HG03342 (cell line): Measurements from ENCODE around the gene GUK1.
"Not testable (repeated sequence)": the region's sequence is repeated elsewhere in the genome, so short reads cannot be mapped to it uniquely, and the experiment has no call there.

Experiments
- ATAC-seq: cut with Tn5 transposase; IDR thresholded peaks from one replicate; pipeline ENCODE4 v1.9.1; 2021; ENCODE audit warnings: mild to moderate bottlenecking, moderate library complexity; ENCODE audit not compliant: unreplicated experiment

Gene GUK1

DNA sequence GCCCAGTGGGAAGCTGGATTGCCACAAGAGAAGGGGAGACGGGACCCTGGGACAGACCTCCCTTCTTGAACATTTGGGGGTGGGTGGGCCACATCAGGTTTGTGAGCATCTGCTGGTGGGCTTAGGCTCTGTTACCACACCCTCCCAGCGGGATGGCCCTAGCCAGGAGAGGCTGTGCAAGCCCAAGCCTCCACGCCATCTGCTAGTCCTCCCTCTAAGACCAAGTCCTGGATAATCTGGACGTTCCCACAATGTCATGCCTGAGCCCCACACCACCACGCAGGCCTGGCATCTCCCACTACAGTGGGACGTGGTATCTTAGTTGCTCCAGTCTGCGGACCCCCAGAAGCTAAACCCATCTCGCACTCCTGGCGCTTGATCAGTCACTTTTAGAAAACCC, 21.8 kb downstream of the GUK1 start:
- ATAC-seq = no peak

DNA sequence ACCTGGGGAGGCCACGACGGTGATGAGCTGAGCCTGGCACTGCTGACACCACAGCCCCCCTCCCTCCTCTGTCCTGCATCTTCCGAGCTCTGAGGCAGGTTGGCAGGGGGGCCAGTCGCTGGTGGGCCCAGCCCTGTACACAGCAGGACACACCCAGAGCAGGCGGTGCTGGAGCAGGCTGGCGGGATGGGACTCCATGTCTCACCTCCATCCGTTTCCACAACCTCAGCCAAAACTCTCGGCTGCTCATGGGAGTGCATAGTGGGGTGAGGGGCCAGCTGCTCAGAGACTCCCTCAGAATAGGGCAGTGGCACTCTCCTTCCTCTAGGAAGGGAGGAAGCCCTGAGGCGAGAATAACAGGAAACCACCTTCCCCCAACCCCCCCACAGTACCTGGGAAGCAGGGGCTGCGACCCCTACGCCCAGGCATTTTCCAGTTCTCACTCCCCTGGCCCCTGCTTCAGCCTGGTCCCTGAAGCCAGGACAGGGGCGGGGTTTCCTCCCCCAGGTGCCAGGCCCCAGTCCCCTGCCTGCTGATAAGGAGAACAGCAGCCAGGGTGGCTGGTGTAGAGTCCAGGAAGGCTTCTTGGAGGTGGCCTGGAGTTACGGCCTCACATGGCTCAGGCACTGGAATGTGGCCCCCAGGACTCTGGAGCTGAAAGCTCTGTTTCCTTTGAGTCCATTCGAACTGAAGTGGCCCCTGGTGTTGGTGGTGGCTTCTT, 22.4 kb downstream of the GUK1 start:
- no peak for ATAC-seq

DNA sequence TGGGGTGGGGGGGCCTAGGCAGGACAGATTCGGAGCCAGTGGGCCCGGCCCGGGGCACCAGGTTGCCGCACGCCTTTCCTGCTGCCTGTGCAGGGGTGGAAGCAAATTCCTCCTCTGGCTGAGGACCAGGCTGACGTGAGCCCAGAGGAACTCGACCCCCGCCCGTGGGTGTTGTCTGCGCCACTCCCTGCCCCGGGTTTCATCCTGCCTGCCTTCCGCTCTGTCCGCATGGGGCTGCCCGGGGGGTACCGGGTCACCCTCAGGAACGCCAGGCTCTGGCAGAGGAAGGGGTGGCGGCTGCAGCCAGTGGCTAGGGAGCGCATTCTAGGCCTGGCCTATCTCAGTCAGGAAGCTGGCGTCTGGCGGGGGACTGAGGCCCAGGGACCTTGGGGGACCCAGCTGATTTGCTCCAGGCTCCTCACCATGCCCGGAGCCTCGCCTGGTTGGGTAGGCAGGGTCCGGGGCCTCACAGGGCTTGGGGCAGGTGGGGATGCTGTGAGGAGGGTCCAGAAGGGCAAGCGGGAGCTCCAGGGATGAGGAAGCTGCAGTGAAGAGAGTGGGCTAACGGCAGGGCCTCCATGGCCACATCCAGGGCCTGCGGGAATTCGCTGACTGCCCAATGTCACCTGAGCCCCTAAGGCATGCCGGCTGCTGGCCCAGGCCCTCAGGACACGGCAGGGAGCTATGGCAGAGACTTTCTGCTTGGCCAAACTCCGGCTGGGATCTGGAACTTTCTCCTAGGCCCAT, 23.1 kb downstream of the GUK1 start:
- ATAC-seq = no peak

DNA sequence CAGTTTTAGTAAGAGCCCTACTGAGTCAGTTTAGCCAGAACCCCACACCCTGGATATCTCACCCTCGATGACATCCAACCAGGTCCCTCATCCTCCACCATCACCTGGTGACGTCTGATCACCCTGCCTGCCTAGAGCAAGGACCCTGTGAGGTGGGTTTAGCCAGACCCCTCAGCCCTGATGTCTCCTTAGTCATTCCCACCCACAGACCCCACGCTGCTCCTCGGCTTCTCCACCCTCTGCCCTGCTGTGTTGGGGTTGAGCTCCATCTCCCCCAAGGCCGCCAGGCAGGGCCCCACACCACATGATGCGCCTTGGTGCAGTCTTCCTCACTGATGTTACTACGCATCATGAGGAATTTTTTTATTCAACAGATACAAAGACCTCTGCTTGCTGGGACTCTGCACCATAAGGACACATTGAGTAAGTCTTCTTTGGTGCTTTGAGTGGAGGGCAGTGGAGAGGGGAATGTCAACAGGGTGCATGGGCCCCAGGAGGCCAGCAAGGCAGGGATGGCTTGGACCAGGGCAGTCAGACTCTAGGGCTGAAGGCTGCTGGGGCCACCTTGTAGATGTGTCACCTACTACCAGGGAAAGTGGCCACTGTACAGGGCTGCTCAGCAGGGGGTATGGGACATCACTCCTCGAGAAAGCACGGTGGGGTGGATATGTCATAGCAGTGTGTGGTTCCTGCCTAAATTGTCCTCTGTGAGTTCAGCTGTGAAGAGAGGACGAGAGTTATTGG, 23.9 kb downstream of the GUK1 start:
- ATAC-seq = no peak

DNA sequence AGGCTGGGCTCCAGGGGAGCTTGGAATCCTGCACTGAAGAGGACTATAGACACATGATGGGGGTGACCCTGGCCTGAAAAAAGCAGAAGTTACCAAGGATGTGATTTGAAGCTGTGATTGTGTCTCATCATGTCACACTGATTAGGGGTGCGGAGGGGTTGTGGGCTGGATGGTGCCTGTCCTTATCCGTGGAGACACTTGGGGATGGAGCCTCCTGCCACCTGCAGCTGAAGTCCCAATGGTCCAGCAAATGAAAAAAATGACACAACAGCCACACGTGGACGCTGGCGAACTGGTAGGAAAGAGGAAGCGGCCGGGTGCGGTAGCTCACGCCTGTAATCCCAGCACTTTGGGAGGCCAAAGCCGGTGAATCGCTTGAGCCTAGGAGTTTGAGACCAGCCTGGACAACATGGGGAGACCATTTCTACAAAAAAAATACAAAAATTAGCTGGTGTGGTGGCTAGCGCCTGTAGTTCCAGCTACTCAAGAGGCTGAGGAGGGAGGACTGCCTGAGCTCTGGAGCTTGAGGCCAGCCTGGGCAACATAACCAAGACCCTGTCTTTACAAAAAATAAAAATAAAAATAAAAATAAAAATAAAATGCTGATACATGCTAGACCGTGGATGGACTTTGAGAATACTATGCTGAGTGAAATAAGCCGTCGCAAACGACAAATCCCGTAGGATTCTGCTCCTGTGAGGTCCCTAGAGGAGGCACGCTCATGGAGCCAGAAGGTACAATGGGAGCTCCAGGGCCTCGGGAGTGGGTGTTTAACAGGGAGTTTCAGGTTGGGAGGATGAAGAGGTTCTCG, 24.7 kb downstream of the GUK1 start:
- ATAC-seq = peak; percentile 0

DNA sequence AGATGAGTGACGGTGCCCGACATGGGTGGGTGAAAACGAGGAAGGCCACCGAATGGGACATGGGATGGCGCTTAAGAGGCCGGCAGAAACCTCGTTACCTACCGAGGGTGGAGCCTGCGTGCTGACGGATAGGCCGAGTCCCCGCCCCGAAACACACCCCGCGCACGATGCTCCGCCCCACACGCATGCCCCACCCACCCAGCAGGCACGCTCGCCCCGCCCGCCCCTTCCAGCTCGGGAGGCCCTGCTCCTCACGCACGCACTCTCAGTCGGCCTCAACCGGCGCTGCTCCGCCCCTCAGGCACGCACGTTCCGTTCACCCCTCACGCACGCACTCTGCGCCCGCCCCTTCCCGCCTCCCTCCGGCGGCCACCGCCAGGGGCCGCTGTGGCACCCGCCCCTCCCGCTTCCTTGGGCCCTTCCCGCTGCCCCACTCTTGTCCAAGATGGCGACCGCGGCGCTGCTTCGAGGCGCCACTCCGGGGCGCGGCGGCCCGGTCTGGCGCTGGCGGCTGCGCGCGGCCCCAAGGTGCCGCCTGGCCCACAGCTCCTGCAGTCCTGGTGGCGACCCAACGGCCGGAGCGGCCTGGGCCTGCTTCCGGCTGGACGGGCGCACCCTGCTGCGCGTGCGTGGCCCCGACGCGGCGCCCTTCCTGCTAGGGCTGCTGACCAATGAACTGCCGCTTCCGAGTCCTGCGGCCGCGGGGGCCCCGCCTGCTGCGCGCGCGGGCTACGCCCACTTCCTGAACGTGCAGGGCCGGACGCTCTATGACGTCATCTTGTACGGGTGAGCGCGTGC, 25.5 kb downstream of the GUK1 start, which contains the start of gene IBA57:
Gene IBA57 (plus strand): TSS at position 433 of the 798 bp plus-strand sequence. CDS start 13 bp downstream, at position 446.
- ATAC-seq = peak; percentile 77

DNA sequence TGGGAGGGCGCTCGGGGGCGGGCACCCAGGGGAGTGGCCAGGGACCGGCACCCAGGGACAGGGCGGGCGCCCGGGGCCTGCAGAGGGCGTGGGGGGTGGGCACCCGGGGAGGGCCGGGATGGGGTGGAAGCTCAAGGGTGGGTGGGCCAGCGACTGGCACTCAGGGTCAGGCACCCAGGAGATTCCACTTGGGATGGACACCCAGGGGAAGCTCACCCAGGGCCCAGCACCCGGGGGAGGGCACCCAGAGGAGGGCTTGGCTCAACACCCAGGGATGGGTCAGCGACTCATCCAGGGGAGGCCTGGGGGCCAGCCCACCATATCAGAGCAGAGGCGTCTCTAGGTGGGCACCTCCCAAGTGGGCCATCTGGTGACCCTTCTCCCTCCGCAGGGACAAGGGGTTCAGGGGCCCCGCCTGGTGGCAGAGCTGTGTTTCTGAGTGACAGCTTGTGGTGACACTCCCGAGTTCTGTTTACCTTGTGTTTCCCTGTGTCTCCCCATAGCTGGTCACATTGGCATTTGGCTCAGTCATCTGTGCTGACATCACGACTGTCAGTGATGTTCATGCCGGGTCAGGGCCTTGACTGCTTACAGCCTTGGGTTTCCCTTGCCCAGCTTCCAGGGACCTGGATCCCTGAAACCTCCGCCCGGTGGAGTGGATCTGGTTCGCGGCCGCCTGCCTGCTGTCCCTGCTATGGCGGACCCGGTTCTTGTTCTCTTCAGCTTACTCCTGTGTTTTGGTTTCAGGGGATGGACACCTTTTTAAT, 26.3 kb downstream of the GUK1 start:
- ATAC-seq = peak; percentile 22

DNA sequence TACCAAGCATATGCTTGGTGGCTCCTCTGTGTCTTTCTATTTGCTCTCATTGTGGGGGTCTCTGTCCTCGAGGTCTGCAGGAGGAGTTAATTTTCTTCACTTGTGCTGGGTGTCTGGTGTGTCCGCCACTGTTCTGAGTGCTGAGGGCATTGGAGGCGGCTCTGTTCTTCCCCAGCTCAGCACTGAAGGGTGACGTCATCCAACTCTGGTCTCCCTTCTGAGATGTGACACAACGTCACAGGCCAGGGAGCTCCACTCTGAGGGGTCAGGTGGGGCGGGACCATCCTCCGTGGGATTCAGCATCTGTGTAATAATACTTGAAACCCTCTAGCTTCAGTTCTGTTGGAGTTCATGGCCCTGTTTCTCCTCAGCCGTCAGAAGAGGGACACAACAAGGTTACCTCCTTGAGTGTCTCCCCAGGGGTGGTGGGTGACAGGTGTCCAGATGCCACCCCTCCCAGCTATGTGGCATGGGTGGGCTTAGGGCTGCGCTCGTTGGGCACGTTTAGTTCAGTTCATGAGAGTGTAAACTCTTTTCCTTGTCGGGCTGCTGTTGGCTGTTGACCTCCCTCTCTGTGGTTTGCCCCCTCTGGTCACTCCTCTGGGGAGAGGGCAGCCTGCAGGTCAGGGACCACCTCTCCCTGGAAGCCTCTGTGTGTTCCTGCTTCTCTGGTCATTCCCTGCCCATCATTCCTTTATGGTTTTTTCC, 28.6 kb downstream of the GUK1 start:
- ATAC-seq = no peak

DNA sequence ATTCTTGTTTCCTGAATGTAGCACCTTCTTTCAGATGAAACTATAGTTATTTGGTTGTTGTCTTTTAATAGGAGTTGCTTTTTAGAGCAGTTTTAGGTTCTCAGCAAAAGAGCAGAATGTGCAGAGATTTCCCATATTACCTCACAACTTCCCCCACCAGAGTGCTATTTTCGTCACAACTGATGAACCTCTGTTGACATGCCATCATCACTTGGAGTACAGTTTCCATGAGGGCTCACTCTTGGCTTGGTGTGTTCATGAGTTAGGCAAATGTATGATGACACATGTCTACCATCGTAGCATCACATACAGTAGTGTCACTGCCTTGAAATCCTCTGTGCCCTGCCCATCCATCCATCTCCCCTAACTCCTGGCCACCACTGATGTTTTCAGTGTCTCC, 29.3 kb downstream of the GUK1 start:
- ATAC-seq = no peak

DNA sequence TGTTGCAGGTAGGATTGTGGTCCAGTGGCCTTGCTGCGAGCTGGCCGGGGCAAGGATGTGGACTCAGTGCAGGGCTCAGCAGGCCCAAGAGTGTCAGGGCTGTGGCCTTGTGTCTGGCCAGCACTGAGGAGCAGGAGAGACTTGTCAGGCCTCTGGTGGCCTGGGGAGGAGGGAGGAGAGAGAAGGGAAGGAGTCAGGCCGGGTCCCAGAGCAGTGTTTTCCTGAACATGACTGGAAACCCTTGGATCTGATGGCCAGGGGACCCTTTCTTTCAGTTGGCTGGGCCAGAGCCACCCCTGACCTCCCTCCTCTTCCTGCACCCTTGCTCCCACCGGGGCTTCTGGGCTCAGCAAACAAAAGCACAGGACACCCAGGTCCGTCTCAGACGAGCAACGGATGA, 30.6 kb downstream of the GUK1 start:
- ATAC-seq = no peak

DNA sequence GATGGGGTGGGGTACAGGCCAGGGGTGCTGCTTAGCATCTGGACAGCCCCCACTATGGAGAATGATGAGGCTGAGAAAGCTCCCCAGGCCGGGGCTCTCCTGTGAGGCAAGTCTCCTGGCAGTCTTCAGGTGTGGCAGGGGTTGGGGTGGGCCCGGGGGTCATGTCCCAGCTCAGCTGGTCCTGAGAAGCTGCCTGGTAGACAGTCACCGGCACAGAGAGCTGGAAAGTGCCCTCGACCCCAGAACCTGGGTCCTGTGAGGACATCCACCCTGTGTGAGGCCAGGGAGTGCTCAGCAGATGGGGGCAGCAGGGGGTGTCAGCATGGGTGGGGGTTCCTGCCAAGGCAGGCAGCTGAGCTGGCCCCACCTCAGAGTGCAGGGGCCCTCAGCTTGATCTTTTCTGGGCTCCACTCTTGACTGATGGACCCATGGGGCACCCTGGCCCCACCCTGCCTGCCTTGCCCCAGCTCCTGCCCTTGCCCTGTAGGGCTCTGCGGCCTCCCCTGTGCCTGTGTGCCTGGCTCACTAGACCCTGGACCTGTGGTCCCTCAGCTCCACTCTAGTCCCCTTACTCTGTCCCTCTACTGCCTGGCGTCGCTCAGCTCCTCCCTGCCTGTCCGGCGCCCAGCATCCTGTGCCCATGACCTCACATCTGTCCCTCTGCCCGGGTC, 31.3 kb downstream of the GUK1 start:
- ATAC-seq = no peak

DNA sequence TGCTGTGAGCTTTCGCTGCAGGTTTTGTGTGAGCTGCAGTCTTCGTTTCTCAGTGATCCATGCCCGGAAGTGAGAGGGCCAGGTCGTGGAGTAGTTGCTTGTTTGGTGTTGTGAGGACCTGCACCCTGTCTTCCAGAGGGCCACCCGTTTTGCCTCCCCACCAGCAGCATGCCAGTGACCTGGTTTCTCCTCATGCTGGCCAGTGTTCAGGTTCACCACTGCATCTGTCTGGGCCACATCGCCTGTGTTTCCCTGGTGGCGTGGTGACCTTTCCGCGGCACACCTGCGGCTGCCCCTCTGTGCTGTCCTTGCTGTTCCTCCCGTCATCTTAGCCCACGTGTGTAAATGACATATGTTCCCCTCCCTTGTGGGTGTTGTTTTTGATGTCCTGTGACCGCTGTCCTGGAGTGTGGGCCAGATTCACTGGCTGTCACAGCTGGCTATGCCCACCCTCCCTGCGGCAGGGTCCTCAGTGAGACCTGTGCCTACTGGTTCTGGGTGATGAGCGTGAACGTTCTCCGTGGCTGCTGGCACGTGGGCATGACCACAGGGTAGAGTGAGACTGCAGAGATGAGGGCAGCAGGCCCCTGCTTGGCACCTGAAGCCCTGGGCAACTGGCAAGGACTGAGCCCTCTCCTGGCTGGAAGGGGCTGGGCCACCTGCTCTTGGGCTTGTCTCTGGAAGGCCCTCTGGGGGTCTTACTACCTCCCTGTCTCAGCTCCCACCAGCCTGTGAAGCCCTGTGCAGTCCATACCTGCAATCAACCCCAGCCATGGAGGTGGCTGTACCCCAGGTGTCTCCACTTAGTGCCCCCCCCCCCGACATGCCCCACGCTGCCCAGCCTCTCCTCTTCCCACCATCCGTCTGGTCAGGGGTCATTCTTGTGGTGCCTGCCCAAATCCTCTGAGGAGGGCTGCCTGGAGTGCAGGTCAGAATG, 32.8 kb downstream of the GUK1 start:
- no peak for ATAC-seq

DNA sequence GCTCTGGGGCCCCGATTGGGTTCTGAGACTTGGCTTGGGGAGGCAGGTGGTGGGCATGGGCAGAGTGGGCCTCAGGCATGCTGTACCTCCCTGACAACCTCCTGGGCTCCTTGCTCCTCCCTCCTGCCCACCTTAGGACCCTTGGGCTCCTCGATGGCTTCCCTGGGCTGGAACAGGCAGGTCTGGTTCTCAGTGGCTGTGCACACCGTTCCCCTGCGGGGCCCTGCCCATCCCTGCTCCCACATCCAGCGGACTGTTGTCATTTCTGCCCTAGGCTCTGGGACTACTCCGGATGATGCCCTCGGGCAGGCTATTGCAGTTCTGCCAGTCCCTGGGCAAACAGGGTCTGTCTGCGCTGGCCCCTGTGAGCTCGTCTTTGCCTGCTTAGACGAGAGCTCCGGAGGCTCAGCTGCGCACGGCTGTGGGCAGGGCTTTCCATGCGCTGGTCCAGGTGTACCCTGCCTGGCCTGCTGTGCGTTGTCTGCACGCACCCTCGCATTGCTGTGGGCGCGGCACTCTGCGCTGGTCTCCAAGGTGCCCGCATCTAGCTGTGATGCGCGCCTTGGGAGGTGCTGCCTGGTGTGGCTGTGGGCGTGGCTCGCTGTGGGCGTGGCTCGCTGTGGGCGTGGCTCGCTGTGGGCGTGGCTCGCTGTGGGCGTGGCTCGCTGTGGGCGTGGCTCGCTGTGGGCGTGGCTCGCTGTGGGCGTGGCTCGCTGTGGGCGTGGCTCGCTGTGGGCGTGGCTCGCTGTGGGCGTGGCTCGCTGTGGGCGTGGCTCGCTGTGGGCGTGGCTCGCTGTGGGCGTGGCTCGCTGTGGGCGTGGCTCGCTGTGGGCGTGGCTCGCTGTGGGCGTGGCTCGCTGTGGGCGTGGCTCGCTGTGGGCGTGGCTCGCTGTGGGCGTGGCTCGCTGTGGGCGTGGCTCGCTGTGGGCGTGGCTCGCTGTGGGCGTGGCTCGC, 33.7 kb downstream of the GUK1 start:
- ATAC-seq = not testable (repeated sequence)

DNA sequence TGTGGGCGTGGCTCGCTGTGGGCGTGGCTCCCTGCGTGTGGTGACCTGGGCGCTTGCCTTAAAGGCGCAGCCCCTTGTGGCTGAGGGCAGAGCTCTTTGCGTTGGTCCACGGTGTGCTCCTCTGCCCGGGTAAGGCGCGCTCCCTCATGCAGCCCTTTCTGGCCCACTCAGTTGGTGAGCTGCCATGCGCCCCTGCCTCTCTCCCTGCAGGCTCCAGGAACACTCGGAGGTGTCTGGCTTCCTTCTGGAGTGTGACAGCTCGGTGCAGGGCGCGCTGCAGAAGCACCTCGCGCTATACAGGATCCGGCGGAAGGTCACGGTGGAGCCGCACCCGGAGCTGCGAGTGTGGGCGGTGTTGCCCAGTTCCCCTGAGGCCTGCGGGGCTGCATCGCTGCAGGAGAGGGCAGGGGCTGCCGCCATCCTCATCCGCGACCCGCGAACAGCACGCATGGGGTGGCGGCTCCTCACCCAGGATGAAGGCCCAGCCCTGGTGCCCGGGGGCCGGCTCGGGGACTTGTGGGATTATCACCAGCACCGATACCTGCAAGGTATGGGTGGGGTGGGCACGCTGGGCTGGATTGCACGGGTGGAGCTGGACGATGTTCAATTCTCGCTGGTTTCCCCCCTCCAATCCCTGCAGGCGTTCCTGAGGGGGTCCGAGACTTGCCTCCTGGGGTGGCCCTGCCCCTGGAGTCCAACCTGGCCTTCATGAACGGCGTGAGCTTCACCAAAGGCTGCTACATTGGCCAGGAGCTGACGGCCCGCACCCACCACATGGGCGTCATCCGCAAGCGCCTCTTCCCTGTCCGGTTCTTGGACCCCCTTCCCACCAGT, 34.6 kb downstream of the GUK1 start:
- ATAC-seq = no peak
